ENCODE results near the gene AEN.

Gene AEN

GRCh38 chr15:88649753-88650551 is 28.8 kb downstream of the AEN start:
- DNase-seq (ENCODE audit: low read depth in 2 of 2), result no peak

- DNase-seq (ENCODE audit: low read depth in 2 of 2), result no peak
These were observed 29.4 kb downstream of the AEN start for GRCh38 chr15:88650556-88650955.

- no peak for DNase-seq (ENCODE audit: low read depth in 2 of 2)
These were observed 30.1 kb downstream of the AEN start for GRCh38 chr15:88651136-88651732.

- DNase-seq (ENCODE audit: low read depth in 2 of 2), result no peak
These were observed 30.8 kb downstream of the AEN start for GRCh38 chr15:88651971-88652370.

- DNase-seq (ENCODE audit: low read depth in 2 of 2), result no peak
These were observed 31.5 kb downstream of the AEN start for GRCh38 chr15:88652456-88653199.

- DNase-seq (ENCODE audit: low read depth in 2 of 2), result no peak
These were observed 32.3 kb downstream of the AEN start for GRCh38 chr15:88653200-88654064.

GRCh38 chr15:88654430-88655102 is 33.4 kb downstream of the AEN start:
- no peak for DNase-seq (ENCODE audit: low read depth in 2 of 2)

GRCh38 chr15:88655103-88655553 is 34.0 kb downstream of the AEN start:
- no peak for DNase-seq (ENCODE audit: low read depth in 2 of 2)

GRCh38 chr15:88655800-88656488 is 34.8 kb downstream of the AEN start:
- no peak for DNase-seq (ENCODE audit: low read depth in 2 of 2)

- no peak for DNase-seq (ENCODE audit: low read depth in 2 of 2)
These were observed 35.7 kb downstream of the AEN start for GRCh38 chr15:88656760-88657221.

- DNase-seq (ENCODE audit: low read depth in 2 of 2), result no peak
These were observed 36.4 kb downstream of the AEN start for GRCh38 chr15:88657326-88658069.

- no peak for DNase-seq (ENCODE audit: low read depth in 2 of 2)
These were observed 37.2 kb downstream of the AEN start for GRCh38 chr15:88658070-88658965.

- no peak for DNase-seq (ENCODE audit: low read depth in 2 of 2)
These were observed 38.1 kb downstream of the AEN start for GRCh38 chr15:88658972-88659931.

GRCh38 chr15:88661041-88661700 is 40.0 kb downstream of the AEN start:
- DNase-seq (ENCODE audit: low read depth in 2 of 2), result no peak

GRCh38 chr15:88661761-88662556 is 40.8 kb downstream of the AEN start:
- no peak for DNase-seq (ENCODE audit: low read depth in 2 of 2)

- DNase-seq (ENCODE audit: low read depth in 2 of 2), result no peak
These were observed 42.0 kb downstream of the AEN start for GRCh38 chr15:88663141-88663621.
